Inflammatory macrophage treated with lipopolysaccharide for 1 hour (primary cell): ENCODE results near the gene TGFBR3L.

ENCODE experiments used
- DNase-seq, 2 donors: peaks; one replicate each; pipeline ENCODE4 v3.0.0-alpha.2; 2020 to 2022

TGFBR3L gene

DNA sequence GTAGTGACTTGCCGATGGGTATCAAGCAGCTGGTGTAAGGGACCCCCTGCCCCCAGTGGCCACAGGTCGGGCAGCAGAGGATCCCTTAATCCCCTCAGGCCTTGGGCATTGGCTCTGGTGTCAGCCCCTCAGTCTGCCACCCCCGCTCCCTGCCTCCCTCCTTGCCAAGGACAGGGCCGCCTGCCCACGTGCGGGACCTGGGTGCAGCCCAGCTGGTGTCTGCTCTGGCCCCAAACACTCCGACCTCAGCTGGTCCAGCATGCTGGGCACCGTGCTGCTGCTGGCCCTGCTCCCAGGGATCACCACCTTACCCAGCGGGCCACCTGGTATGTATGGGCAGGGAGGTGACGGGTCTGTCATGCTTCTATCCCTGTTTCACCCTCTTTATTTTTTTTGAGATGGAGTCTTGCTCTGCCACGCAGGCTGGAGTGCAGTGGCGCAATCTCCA, at the start of gene TGFBR3L:
TGFBR3L (plus strand) TSS at position 233 of the 448 bp plus-strand sequence.
- DNase-seq, result no peak

DNA sequence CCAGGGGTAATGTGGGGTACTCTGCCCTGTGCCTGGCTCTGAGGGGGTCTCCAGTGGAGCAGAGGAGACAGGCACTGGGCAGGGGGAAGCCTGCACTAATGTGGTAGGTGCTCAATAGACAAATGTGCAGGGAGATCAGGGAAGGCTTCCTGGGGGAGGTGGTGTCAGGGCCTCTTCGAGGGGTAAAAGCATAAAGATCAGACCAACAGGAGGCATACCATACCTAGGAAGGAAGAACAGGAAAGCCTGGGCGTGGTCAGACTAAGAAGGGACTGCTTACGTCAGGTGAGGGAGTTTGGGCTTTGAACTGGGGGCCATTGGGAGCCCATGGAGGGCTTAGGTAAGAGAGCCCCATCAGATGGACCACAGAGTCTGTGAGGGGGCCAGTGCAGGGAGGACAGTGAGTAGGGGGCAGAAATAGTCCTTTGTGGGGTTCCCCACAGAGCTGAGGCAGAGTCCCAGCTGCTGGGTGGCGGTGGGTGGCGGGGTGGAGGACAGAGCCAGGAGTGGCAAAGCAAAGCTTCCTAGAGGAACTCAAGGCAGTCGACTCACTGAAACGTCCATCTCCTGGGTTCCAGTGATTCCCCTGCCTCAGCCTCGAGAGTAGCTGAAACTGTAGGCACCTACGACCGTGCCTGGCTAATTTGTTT, 49.2 kb upstream of the TGFBR3L start:
- DNase-seq, result no peak

DNA sequence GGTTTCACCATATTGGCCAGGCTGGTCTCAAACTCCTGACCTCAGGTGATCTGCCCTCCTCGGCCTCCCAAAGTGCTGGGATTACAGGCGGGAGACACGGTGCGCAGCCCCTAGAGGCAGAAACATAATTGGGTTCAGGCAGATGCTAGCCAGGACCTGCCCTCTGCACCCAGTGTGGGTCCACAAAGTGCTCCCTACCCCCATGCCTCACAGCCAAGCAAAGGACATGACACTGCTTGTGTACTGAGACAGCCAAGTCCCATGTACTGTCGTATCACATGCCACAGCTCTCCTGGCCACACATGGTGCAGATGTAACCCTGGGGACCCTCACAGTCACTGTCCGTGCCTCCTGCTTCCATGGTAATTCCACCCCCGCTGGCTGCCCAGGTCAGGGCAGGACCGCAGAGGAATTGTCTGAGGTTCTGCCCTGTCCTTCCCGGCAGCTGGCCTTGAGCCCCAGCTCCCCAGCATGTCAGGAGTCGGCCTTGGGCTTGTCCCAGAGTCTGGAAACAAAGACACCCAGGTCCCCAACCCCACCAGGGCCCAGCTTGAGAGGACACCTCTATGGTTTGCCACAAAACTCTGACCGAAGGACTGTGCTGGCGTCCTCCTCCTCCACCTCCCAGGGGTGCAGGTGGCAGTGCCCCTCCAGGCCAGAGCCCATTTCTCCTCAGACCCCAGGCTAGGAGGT, 48.1 kb upstream of the TGFBR3L start:
- DNase-seq, result no peak

DNA sequence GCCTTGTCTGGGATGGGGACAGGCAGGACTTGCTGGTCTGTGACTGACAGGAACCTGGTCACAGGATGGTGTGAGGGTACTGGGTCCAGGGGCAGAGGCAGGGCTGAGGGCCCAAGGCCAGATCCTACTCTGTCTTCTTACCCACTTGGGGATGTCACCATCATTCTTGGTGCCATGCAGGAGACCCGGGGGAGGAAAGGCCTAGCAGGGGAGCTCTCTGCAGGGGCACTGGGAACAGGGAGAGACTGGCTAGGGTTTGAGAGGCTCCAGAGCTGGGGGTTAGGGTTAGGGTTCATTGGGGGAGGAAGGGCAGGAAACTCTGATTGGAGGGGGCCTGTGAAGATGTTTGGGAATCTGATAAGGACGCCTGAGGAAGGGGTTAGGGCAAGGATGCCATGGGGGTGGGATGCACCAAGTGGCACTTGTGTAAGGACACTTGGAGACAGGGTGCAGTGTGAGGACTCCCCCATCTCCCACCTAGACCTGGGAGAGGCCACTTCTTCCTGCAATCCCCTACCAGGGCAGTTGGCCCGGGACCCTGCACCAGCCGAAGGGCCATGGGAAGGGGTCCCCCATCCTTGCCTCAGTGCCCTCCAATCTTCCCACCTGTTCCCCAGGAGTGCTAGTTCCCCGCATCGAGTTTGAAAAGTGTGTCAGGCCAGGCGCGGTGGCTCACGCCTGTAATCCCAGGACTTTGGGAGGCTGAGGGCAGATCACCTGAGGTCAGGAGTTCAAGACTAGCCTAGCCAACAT, 47.4 kb upstream of the TGFBR3L start:
- no peak for DNase-seq

DNA sequence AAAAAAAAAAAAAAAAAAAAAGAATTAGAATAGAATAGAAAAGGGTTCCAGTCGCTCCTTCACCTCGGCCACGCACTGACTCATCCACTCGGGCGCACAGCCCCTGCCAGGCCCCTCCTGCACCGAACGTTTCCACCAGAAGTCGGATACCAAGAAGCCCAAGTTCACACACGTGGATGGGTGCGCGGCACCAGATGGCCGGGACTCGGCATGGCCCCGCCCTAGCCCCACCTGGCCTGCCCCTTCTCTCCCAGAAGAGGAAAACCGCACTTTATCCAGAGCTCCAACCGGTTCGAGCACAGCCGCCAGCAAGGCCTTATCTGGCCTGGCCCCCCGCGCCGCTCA, 46.3 kb upstream of the TGFBR3L start:
- DNase-seq, result no peak

DNA sequence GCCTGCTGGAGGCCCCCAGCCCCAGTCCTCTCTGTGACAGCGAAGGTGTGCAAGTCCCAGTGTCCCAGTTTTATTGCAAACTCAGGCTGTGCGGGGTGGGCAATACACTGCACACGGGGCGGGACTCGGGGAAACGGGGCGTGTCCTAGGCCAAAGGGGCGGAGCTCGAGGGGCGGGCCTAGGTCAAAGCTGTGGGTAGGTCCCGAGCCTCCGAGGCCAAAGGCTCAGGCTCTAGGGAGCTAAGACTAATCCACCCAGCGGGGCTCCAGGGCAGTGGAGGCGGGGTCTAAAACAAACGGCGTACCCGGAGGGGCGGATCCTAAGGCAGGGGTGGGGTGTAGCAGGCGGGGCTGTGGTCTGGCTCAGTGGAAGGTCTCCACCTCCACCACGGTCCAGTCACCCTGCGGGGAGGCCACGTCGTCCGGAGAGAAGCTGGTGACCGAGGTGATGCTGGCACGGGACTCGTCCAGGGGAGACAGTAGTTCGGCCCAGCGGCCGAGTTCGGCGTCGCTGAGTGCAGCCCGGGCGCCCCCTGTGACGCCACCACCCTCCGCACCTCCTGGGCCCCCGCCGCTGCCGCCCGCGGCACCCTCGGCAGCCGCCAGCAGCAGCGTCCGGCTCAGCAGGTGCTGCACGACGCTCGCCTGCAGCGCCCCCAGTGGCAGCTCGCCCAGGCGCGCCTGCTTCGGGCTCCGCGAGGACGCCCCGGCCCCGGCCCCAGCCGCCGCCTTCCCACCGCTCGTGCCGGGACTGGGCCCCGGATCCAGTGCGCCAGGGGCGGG, 45.8 kb upstream of the TGFBR3L start:
- peak in 1 of 2 donors; percentile 64 for DNase-seq

DNA sequence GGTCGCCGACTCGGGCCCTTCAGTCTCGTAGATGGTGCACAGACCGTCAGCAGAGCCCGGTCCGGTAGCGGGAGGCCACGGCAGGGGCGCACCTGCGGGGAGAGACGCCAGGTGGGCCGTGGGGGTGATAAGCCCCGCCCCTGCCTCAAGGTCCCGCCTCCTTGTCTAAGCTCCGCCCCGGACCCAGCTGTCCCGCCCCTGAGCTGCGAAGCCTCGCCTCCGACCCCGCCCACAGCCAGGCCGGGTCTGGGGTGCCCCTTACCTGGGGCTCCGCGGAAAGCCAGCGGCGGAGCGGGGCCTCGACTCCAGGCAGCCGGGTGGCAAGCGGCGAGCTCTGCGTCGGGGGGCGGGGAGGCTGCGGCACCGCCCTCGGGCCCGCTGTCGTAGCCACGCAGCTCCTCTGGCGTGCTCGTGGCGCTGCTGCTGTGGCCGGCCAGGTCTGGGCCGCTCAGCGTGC, 45.1 kb upstream of the TGFBR3L start:
- peak in 1 of 2 donors; percentile 42 for DNase-seq

DNA sequence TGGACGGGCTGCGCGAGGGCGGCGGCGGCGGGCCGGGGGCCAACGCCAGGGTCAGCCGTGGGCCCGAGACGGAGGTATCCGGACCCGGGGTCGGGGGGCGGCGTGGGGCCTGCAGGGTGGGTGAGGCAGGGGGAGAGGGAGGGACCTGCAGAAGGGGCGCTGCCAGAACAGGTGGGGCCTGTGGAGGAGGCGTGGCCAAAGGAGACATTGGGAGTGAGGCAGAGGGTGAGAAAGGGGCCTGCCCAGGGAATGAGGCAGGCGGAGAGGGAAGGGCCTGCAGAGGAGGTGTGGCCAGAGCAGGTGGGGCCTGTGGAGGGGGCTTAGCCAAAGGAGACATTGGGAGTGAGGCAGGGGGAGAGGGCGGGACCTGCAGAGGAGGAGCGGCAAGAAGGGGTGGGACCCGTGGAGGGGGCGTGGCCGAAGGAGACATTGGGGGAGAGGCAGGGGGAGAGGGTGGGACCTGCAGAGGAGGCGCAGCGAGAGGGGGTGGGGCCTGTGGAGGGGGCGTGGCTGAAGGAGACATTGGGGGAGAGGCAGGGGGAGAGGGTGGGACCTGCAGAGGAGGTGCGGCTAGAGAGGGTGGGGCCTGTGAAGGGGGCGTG, 44.6 kb upstream of the TGFBR3L start:
- DNase-seq, result no peak

DNA sequence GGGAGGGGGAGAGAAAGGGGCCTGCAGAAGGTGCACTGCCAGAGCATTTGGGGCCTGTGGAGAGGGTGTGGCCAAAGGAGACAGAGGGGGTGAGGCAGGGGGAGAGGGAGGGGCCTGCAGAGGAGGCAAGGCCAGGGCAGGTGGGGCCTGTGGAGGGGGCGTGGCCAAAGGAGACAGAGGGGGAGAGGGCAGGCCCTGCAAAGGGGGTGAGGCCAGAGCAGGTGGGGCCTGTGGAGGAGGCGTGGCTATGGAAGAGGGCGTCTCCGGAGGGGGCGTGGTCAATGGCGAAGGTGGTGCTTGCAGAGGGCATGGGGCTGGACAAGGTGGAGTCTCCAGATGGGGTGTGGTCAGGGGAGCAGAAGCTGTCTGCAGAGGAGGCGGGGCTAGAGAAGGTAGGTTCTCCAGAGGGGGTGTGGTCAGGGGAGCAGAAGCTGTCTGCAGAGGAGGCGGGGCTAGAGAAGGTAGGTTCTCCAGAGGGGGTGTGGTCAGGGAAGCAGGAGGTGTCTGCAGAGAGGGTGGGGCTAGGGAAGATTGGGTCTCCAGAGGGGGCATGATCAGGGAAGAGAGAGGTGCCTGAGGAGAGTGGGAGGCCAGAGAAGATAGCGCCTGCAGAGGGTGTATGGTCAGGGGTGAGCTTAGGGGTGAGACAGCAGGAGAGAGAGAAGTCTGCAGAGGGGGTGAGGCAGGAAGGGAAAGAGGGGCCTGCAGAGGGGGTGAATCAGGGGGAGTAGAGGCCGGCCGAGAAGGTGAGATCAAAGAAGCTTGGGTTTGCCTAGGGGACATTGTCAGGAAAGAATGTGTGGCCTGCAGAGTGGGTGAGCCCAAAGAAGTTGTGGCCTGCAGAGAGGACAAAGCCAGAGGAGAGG, 43.8 kb upstream of the TGFBR3L start:
- peak; percentile 33 to 45 for DNase-seq

DNA sequence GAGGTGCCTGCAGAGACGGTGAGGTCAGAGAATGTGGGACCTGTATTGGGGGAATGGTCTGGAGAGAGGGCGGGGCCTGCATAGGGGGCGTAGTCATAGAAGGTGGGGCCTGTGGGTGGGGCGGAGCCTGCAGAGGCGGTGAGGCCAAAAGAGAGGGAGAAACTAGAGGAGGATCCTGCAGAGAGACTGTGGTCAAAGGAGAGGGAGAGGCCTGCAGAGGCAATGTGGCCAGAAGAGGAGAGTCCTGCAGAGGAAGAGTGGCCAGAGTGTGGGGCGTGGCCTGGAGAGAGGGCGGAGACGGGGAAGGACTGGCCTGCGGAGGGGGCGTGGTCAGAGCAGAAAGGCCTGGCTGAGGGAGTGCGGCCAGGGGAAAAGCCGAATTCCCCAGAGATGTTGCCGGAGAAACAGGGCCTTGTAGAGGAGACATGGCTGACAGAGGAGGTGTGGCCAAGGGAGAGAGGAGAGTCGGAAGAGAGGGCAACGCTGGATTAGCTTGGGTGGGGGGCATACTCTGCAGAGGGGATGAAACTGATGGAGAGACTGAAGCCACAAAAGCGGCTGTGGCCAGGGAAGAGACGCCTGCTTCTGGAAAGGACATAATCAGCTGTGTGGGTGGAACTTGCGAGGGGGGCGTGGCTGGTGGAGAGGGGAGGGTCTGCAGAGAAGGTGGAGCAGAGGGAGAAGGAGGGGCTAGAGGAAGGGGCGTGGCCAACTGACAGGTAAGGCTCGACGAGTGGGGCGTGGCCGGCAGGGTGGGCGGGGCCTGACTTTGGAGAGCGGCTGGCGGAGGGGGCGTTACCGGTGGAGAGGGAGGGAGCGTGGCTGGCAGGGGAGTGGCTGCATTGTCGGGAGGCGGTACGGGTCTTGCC, 43.0 kb upstream of the TGFBR3L start:
- peak; percentile 71 to 82 for DNase-seq

DNA sequence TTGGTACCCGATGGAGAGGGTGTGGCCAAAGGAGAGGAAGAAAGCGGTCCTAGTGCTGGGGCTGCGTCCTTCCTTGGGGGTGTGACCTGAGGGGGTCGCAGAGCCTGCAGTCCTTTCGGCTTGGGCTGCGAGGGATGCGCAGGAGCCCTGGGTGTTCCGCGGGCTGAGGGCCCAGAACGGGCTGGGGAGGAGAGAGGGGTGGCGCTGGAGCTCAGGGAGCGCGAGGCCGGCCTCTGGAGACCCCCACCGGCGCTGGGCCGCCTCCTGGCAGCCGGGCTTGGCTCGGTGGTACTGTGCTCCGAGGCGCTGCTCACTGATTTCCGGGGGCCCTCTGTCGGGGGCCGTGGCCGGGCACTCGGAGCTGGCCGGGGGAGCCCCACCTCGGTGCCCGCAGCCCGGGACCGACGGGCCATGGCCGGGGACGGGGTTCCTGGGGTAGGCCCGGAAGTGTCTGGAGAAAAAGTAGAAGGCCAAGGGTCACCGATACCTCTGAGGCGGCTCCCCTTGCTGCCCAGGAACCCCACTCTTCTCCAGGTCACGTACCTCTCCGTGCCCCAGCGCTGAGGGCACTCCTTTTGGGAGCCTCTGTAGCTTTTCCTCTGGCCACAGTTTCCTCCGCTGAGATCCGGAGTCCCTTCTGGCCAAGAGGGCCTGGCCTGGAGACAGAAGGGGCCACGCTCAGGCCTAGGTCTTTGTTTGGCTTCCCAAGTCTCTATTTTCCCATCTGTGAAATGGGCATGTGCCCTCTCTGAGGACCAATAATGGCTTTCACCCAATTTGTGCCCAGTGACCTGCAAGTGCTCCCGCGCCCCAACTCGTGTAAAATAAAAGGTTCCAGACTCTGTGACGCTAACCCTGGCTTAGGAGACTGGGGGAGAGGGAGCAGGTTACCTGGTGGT, 42.1 kb upstream of the TGFBR3L start:
- DNase-seq, result no peak

DNA sequence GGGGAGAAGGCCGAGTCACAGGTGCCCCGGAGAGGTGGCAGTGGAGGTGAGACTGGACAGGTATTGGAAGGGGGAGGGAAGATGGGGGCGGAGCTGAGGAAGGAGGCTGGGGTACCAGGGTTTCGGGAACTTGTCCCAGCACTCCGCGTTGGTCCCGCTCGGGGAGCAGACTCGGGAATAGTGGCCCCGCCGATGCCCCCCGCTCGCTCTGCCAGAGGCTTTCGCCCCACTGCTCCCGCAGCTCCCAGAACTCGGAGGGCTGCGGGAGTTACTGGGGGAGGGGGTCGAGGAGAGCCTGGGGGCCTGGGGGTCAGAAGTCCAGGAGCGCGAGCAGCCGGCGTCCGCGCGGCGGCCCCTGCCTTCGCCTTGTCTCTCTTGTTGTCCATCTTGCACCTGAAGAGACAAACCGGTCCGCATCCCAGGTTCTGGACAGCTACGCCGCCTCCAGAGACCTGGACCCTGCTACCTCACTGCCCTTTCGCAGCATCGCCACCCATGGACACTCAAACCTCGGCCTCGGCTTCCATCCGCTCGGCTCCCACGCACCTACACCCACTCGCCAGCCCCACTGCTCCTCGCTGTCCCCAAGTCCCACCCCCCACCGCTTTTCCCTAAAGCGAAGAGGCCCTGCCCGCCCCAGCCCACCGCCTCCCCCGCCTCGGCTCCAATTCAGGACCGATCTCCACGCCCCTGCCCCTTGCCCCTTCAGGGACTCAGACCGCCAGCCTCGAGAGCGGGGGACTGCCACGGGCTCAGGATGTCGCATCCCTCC, 41.1 kb upstream of the TGFBR3L start:
- DNase-seq, result no peak

DNA sequence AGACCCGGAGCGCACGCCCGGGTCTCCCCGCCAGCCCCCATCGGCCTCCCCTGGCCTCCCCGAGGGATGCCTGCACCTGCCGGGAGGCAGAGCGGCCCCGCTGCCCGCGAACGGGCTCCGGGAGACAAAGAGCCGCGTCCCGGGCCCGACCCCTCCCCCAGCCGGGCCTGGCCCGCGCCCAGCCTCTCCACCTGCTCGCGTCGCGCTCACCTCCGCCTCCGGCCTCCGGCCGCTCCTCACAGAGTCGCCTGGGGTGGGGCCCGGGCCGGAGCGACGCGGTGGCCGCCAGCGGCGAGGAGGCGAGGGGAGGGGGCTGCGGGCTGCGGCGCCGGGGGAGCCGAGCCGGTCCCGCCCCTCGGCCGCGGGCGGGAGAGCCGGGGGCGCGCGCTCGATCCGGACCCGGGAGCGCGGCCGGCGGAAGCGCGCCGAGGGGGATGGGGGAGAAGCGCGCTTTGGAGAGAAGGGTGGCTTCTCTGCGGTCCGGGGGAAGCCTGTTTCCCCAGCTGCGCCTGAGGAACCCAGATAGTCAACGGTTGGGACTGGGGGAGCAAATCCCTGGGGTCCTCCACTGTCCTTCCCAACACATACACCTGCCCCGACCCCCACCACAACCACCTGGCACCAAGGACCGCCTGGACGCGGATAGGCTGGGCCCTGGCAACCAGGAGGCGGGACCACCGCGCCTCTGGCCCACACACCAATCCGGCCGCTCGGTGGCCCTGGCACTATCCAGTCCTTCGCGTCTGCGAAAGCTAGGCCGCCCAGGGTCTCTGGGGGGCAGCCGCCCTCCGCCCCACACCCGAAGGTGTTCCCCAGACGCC, 40.3 kb upstream of the TGFBR3L start, which contains the start of gene PRR36:
PRR36 (minus strand) TSS at position 315 of the 821 bp plus-strand sequence. CDS start 701 bp downstream, outside the sequence.
- DNase-seq, result no peak

DNA sequence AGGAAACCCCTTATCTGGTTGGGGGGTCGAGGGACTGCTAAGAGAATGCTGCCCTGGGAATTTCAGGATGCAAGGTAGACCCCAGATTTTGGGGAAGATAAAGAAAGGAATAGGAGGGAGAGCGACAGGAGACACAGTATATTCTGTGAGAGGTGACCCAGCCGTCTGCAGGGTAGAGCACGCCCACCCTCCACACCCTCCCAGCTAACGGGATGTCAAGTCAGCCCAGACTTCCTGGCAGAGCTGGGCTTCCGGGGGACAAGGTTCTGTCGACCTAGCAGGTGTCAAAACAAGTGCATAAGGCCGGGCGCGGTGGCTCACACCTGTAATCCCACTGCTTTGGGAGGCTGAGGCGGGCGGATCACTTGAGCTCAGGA, 39.7 kb upstream of the TGFBR3L start:
- no peak for DNase-seq

DNA sequence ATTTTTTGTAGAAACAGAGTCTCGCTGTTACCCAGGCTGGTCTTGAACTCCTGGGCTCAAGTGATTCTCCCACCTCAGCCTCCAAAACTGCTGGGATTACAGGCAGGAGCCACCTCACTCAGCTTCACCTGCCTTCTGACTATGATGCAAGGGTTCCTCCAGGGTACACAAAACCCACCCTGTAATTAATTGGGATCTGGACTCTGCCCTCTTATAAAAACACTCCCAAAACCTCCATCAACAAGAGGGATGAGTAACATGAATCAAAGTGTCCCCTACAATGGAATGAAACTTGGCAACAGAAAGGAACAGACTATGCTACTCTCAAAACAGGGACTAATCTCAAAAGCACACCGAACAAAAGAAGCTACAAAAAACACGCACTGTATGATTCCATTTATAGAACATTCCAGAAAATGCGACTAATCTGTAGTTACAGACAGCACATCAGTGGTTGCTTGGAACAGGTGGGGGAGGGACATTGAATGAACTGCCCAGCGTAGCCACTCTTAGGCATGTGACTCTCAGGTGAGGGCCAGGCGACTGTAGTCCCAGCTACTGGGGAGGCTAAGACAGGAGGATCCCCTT, 37.3 kb upstream of the TGFBR3L start:
- no peak for DNase-seq

DNA sequence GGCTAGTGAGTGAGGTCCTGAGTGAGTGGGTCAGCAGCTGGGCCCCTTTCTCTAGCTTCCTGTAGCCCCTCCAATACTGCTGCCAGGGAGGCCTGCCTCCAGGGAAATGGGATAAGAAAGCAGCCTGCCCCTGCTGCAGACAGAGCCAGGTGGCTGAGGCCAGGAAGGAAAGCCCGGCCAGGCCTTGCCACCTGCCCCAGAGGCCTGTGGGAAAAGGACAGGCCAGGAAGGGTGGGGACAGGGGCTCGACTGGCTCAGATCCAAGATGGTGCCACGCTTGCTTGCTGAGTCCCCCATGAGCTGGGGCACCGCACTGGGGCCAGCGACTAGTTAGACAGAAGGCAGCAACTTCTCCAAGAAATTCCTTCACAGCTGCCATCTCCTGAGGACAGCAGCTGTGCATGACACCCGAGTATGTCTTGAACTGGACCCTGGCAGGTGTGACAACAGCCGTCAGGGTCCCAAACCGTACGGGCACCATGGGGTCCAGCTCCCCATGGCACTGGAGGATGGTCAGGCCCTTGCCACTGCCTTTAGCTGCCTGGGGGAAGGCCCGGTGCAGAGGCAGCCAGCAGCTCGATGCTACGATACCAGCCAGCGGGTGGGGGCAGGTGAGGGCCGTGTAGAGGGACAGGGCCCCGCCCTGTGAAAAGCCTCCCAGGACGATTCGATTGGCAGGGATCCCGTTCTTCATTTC, 35.4 kb upstream of the TGFBR3L start:
- no peak for DNase-seq

DNA sequence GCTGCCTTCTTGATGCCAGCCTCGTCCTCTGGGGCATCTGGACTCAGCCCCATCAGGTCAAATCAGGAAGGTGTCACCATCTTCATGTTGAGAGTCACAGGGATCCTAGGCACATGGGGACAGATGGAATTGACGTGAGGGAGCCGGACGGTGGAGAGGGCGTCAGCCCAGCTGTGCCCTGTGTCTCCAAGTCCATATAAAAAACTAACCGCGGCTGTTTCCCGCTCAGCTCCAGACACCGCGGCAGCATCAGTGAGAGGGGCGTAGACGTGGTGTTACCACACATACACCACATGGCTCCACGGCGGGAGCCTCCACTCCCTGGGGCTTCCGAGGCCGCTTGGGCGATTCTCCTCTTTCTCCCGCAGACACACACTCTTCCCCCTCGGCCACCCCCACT, 34.8 kb upstream of the TGFBR3L start:
- DNase-seq, result no peak
